OCI-LY1 (cell line): ENCODE measurements around the gene SLC6A3.

ENCODE experiments used
- CTCF ChIP-seq: fragments of 200-600 bp; sonication (generic), shearing (Covaris generic); IDR thresholded peaks from 2 replicates; pipeline ENCODE4 v1.5.1; 2017; ENCODE audit warnings: mild to moderate bottlenecking, antibody characterized with exemption, low read length, moderate library complexity, mixed read lengths
- EZH2 ChIP-seq: fragments of 200-600 bp; sonication (generic), shearing (Covaris generic); IDR thresholded peaks from 2 replicates; pipeline ENCODE4 v1.8.0; 2017; ENCODE audit warnings: borderline replicate concordance, mixed run types, mild to moderate bottlenecking, antibody characterized with exemption, low read length, moderate library complexity, mixed read lengths

GRCh38 chr5:1385395-1386273, 59.6 kb downstream of the SLC6A3 start:
- TF ChIP-seq CTCF (no peak), EZH2 (no peak)
